Measurements from ENCODE around the gene KRTAP19-6. TPM values are rescaled to one million over a fixed set of nuclear protein-coding genes. Genes with fewer than 3 reads are reported as not detected.

The KRTAP19-6 gene
- total RNA-seq, 1 donor from 2014 or later: not detected

Small RNAs within 50 kb of the gene (small RNA-seq; reads per million reads assigned to genes)
- gene AP000567.1 (not detected), gene KRTAP19-10P (not detected), gene KRTAP19-11P (not detected), gene KRTAP19-9P (not detected), gene KRTAP22-2 (not detected)

Other genes with a start within 250 kb of the KRTAP19-6 start
- gene KRTAP26-1, start 221.5 kb downstream of the KRTAP19-6 start, total RNA-seq: not detected
- not detected for gene KRTAP27-1, start 204.2 kb downstream of the KRTAP19-6 start, total RNA-seq
- gene KRTAP23-1, start 193.3 kb downstream of the KRTAP19-6 start, total RNA-seq: not detected
- gene KRTAP13-2, start 169.6 kb downstream of the KRTAP19-6 start, total RNA-seq: not detected
- gene KRTAP13-1, start 145.8 kb downstream of the KRTAP19-6 start, total RNA-seq: not detected
- not detected for gene KRTAP13-3, start 115.9 kb downstream of the KRTAP19-6 start, total RNA-seq
- not detected for gene KRTAP13-4, start 111.6 kb downstream of the KRTAP19-6 start, total RNA-seq
- not detected for gene KRTAP15-1, start 101.6 kb downstream of the KRTAP19-6 start, total RNA-seq
- gene KRTAP19-1, start 61.5 kb downstream of the KRTAP19-6 start, total RNA-seq: not detected
- not detected for gene KRTAP19-2, start 54.4 kb downstream of the KRTAP19-6 start, total RNA-seq
- not detected for gene KRTAP19-3, start 49.9 kb downstream of the KRTAP19-6 start, total RNA-seq
- gene KRTAP19-4, start 44.7 kb downstream of the KRTAP19-6 start, total RNA-seq: not detected
- not detected for gene KRTAP19-5, start 39.7 kb downstream of the KRTAP19-6 start, total RNA-seq
- gene KRTAP19-7, start 19.4 kb upstream of the KRTAP19-6 start, total RNA-seq: not detected
- gene KRTAP22-2, start 48.5 kb upstream of the KRTAP19-6 start, total RNA-seq: not detected
- not detected for gene KRTAP6-3, start 50.6 kb upstream of the KRTAP19-6 start, total RNA-seq
- gene KRTAP6-2, start 57.0 kb upstream of the KRTAP19-6 start, total RNA-seq: not detected
- not detected for gene KRTAP22-1, start 59.2 kb upstream of the KRTAP19-6 start, total RNA-seq
- gene KRTAP6-1, start 72.1 kb upstream of the KRTAP19-6 start, total RNA-seq: not detected
- not detected for gene KRTAP20-1, start 74.6 kb upstream of the KRTAP19-6 start, total RNA-seq
- not detected for gene KRTAP20-4, start 78.8 kb upstream of the KRTAP19-6 start, total RNA-seq
- not detected for gene KRTAP20-2, start 93.3 kb upstream of the KRTAP19-6 start, total RNA-seq
- not detected for gene KRTAP20-3, start 101.0 kb upstream of the KRTAP19-6 start, total RNA-seq
- not detected for gene KRTAP21-3, start 176.9 kb upstream of the KRTAP19-6 start, total RNA-seq
- gene KRTAP21-2, start 205.4 kb upstream of the KRTAP19-6 start, total RNA-seq: not detected
- not detected for gene KRTAP21-1, start 213.6 kb upstream of the KRTAP19-6 start, total RNA-seq